GM21529 (cell line): ENCODE measurements around the gene FMNL2.
A peak's percentile ranks its signal among the peaks of the same experiment; 100 is the strongest.

Experiments
- ATAC-seq: cut with Tn5 transposase; IDR thresholded peaks from one replicate; pipeline ENCODE4 v1.9.1; 2021; ENCODE audit not compliant: unreplicated experiment

Gene FMNL2

DNA sequence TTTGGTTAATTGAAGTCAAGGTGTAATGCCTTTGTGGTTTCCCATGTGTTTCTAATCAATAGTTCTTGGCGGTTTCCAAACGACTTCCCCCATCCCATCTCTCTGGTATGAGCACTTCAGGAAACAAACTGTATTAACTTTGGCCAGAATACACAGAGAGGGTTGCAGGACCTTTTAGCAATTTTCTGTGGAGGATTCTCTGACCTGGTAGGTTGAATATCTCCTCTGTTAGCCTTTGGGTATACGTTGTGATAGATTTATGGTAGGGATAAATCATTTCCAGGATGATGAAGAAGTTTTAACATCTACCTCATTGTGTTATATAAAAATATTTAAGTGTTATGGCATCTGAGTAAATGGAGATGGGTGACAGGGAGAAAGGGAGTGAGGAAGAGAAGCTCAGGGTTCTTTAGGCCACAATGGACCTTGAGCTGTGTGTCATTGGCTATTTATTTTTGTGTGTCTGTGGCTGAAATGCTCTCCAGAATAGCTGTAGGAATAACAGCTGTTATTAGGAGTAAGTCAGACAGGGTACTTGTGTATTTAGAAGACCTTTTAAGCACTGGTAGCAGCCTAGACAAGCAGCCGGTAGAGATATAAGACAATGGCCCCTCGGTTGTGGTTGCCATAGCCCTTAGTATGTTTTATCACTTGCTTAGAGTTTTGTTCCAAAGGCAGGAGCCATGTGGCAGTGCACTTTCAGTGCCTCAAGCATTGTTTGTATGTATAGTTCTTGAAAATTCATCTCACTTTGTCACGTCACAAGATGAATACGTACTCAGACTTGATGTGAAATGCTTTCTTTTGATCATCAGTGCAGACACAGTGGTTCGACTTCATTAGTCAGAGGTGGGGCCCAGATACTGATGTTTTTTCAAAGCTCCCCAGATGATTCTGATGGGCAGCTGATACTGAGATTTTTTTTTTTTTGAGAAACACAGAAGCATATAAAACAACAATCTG lies 91.1 kb downstream of the FMNL2 start:
- ATAC-seq = no peak

DNA sequence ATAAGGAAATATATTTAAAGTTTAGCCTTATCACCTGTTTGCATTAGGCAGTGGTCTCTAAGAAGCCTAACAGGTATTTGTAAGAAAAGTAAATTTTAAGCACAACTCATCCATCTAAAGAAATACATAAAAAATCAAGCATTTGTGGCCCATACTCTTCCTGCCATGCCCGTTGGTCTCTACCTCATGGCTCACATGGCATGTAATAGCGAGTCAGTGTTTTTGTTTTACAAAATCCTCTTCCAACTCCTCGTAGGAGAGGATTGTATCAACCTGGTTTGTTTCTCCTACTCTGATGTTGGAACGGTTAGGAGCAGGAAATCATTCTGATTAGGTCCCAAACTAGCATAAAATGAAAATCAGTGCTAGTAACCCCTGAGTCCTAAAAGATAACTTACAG lies 91.8 kb downstream of the FMNL2 start:
- no peak for ATAC-seq

DNA sequence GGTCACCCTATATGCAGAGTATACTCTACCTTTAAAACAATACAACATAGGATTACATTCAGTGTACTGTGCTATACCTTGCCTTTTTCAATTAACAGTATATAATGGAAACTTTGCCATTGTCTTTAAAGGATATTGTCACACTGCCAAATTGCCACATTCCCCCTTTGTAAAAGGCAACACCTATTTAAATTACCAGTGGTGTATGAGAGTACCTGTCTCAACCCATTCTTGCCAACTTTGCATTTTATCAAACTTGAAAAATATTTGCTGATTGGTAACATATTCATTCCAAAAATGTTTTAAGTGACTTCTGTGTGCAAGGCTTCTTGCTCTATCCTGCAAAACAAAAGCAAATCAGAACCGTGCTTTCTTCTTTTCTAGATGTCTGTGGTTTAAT lies 92.9 kb downstream of the FMNL2 start:
- ATAC-seq = no peak

DNA sequence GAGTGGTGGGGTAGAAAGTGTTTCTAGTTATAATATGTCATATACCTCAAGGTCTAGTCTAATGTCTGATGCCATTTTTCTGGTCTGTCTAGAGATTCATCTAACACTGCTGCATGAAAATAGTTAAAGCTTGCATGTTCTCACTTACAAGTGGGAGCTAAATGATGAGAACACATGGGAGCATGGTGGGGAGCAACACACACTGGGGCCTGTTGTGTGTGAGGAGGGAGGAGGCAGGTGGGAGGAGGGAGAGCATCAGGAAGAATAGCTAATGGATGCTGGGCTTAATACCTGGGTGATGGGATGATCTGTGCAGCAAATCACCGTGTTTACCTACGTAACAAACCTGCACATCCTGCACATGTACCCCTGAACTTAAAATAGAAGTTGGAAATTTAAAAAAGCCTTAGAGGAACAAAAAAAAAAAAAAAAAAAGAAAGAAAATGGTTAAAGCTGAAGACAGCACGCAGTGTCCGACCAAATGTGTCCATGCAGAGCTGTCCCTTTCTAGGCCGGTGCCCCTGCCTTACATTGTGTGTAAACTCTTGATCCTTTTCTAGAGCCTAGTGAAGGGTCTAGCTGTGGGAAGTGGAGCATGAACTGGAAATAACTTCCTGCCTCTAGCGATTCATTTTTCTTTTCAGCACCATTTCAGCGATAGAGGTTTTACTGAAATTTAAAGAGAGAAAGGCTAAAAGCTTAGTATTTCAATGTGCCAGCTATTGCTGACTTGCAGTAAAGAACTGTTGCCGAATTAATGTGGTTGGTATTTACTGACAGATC lies 94.0 kb downstream of the FMNL2 start:
- ATAC-seq = no peak

DNA sequence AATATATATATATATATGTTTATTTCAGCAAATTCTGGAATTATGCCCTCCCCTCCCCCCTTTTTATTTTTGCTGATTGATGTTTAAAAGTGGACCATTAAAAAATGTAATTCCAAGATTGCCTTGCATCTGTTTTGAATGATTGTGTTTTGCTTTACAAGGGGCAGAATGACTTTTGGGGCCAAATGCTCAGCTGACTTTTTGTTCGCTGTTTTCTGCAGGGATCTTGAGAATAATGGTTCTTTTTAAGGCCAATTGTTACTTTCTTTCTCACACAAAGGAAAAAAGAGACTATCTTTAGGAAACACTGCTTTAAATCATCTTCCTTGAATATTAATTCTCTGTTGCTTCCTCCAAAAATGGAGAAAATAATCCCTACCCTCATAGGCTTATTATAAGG lies 95.9 kb downstream of the FMNL2 start:
- ATAC-seq = no peak

DNA sequence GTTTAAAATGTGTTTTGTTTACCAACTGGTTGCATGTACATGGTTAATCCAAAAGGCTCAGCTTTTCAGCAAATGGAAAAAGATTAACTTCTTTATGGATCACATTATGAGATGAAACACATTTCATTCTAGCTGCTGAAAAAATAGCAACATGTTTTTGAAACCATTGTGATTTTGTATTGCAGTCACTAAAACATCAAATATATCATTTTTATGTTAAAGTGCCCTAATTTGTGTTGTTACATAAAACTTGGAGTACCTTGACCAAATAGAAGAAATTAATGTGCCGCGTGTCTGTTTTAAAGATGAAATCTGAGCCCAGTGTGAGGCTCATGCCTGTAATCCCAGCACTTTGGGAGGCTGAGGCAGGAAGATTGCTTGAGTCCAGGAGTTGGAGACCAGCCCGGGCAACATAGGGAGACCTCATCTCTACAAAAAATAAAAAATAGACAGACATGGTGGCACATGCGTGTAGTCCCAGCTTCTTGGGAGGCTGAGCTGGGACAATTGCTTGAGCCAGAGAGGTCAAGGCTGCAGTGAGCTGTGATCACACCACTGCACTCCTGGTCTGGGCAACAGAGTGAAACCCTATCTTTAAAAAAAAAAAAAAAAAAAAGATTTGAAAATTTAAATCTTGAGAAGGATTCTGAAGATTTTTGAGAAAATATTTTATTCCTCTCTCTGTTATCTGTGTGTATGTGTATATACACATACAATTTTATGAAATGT lies 96.6 kb downstream of the FMNL2 start:
- ATAC-seq = no peak

DNA sequence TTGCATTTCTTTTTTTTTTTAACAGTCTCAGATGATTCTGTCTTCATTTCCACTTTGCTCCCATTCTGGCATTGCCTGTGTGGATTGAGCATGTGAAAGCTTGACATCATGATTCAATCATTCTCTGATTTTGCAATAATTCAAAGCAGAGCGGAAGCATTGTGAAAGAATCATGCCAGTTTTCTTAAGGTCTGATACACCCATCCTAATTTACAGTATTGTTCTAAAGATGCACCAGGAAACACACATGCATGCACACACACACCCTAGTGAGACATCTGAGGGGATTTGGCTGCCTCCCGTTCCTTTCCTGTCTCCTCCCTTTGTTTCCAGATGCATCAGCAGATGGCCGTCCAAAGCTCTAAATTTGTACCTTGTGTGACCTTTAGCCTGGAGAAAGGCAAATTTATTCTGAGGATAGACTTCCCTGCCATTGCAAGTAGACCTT lies 97.3 kb downstream of the FMNL2 start:
- ATAC-seq = no peak

DNA sequence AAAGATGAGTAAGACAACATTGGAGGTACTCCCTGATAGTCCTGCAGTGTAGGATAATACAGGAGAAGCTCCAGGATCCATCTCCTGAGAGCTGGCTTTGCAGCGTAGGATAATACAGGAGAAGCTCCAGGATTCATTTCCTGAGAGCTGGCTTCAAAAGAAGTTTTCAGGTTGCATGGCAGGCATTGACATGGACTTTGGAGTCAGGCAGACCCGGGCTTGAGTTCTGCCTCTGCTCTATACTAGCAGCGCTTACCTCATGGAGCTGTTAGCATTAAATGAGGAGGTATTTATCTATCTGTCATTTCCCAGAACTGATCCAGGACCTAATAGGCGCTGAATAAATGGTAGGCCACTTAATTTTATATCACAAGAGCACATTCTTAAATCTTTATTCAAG lies 97.8 kb downstream of the FMNL2 start:
- no peak for ATAC-seq

DNA sequence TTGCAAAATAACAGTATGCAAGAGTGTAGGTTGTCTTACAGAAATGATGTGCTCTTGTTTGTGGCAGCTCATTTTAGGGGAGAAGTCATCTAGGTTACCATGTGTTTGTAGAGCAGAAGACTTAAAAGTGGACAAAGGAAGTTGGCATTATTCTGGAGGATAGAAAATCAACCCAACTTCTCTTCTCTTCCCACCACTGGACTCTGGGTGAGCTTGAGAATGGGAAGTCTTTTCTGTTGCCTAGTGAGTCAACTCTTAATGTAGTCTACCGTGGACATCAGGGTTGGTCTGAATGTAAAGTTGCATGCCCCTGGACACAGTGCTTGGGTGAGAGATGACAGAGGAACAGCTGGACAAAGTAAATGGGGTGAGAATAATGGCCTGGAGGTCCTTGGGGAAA lies 98.3 kb downstream of the FMNL2 start:
- ATAC-seq = no peak

DNA sequence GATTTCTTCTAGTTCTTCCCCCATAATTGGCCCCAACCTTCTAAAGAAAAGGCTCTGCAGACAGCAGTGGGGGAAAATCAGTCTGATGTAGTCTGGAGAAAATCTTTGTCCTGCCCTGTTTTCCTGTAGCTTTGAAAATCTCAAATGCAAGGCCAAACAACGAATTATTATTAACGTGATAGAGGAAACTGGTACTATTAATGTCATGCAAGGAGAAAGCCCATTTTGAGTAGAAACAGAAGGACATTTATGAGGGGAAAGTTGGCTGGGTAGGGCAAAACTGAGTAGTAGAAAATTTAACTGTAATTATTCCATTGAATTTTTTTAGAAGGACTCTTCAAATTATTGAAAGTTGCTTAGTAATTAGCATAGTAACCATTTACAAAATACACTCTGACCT lies 98.8 kb downstream of the FMNL2 start:
- no peak for ATAC-seq

DNA sequence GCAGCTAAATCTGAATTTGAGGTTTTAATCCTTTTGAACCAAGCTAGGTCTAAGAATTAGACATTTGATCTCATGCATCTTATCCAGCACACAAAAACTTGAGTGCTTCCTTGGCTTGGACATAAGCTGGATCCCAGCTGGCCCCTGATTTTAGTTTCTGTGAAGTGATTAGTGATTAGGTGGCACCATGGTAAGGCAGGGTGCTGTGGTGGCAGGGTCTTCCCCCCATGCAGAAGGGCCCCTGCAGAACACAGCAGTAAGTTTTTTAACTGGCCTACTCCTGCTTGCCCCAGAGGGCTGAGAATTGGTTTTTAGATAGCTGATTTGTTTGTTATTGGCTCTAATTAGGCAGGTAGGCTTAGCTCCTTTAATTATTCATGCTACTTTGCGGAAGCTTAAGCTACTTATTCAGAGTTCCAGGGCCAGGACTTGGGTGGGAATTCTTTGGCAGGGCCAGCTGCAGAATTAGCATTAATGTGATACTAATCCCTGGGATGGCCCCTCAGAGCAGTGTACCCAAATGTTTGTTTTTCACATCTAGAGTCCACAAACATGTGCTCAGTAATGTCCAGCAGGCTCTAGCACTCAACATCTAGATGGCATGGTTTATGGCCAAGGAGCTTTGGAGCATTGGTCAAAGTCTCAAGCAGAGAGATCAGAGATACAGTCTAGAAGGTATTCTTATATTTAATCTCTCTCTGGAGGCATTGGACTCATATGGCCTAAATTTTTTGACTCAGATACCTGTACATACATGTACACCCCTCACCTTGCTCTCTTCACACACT lies 99.6 kb downstream of the FMNL2 start:
- ATAC-seq = no peak

DNA sequence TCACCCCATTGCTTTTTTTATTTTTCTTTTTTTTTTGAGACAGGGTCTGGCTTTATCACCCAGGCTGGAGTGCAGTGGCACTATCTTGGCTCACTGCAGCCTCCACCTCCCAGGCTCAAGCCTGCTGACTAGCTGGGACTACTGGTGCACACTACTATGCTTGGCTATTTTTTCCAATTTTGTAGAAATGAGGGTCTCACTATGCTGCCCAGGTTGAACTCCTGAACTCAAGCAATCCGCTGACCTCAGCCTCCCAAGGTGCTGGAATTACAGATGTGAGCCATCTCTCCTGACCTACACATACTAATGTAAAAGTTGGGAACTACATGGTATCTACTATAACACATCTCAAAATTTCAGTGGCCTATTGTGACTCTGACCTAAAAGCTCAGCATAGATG lies 101.2 kb downstream of the FMNL2 start:
- no peak for ATAC-seq

DNA sequence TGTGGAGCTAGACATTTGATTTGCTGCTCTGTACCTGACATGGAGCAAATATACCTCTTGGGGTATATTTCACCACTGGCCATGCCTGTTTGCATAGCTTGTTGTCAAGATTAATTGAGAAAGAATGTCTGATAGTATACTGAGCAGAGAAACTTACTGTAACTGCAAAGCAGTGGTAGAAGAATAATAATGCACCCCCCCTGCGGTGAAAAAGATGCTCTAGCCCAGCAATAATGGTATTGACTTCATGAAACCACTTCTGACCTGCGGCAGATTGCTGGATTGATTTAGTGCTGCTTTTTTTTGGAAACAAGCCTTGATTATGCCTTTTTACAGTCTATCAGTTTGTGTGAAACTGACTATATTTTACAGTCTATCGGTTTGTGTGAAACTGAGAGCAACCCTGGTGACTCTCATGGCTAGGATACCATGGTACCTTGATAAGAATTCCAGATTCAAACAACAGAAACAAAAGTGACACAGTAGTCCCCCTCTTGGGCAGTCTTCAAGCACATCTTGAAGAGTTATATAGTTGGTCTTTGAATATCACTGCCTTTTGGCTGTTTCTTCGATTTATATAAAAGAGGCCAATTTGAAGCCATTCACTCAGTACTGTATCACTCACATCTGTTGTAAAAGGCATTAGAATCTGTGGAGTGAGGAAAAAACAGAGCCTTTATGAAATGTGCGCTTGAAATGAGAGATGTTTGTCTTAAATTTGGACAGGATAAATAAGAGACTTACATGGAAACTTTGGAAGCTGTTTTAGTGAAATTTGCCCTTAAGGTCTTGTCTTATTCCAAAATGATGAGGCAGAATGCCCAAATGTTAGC lies 102.5 kb downstream of the FMNL2 start:
- ATAC-seq = no peak

DNA sequence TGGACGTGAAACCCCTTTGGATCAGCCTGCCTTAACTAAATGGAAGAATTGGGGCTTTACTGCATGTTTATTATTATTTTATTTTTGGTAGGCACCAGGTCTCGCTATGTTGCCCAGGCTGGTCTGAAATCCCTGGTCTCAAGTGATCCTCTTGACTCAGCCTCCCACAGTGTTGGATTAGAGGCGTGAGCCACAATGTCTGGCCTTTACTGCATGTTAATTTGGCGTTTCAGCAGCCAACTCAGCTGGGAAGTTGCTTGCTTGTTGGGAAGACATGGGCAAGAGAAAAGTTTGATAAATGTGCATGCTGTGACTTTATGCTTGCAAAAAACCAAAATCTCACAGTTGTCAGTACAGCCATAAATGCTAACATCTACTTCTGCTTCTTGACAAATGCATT lies 105.1 kb downstream of the FMNL2 start:
- no peak for ATAC-seq

DNA sequence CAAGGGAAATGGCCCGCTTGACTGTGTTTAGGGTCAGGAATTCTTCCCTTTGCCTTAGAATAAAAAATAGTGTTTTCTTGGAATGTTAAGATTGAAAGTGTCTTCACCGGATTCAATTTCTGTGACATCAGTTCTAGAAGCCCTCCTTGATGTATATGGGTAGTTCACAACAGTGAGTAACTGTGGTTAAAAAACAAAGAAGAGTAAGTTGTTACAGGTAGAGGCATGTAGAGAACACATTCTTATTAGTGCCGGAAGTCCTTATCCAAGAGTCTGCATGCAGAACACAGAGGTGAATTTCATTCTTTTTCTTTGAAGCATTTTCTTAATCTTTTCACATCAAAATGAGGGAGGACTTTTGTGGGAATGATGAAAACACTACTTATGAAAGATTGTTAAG lies 105.5 kb downstream of the FMNL2 start:
- ATAC-seq = no peak

DNA sequence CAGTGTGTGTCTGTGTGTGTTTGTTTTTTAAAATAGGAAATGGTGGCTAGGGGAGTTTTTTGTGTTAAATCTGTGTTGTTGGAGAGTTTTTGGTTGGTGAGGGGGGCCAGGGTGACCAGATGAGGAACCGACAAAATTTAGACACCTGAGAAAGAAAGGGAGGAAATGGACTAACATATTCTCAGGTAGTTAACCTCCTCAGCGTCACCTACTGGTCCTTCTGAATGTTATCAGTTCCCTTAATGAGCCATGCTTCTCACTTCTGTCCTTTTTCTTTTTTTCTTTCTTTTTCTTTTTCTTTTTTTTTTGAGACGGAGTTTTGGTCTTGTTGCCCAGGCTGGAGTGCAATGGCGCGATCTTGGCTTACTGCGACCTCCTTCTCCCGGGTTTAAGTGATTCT lies 107.0 kb downstream of the FMNL2 start:
- ATAC-seq = no peak

DNA sequence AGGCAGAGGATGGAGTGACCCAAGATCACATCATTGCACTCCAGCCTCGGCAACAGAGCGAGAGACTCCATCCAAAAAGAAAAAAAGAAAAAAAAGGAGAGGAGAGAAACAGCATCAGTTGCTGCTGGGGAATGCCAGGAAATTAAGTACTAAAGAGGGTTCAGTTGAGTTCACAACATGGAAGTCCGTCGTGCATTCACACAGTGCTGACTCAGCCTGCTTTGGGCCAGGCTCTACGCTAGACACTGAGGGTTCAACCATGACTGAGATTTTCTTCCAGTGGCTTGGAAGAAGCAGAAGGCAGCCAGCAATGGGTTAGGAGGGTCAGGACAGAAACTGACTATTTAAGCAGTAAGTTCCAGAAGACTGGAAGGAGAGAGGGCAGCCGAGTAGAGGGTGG lies 108.8 kb downstream of the FMNL2 start:
- no peak for ATAC-seq

DNA sequence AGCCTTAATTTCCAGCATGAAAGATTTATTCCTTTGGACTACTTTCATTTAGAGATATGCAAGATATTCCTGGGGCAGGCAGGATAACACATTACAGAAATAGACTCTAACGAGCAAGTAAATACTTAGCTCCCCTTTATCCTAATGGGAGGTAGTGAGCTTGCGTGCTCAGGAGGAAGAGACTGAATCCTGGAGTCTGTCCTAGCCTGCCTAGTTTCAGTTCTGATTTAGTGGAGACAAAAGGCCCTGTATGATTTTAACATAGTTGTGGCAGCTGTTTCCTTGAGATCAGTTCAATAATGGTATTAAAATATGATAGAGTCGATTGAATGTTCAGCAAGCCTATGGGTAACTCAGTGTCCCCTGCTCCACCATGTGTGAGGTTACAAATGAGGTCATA lies 109.5 kb downstream of the FMNL2 start:
- no peak for ATAC-seq

DNA sequence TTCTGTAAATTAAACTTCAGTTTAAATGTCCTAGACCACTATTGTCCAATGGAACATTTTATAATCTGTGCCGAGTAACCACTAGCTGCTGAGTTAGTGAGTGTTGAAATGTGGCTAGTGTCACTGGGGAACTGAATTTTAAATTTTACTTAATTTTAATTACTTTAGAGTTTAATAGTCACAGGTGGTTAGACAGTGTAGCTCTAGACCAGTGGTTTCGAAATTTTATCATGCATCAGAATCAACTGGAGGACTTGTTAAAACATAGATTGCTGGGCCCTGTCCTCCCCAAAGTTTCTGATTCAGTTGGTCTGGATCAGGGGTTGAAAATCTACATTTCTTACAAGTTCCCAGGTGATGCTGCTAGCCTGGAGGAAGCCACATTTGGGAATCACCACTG lies 110.4 kb downstream of the FMNL2 start:
- no peak for ATAC-seq

DNA sequence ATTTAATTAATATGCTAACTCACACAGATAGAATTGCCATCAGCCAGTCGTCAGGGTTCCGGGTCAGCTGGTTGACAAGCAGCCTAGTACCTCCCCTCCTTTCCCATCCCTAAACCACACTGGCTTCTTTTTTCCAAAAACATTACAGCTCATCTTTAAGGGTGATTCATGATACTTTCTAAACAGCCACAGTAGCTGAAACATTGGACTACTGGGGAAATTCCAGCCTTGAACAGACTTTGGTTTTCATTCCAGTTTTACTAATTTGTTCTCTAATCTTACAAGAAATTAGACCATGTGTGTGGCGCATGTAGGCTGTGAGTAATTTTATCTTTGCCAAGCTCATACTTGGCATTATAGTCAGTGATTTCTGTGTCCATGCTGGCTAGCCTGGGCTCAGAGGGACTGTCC lies 110.8 kb downstream of the FMNL2 start:
- peak; percentile 46 for ATAC-seq
